Measurements from ENCODE around the gene MREG.

DNA sequence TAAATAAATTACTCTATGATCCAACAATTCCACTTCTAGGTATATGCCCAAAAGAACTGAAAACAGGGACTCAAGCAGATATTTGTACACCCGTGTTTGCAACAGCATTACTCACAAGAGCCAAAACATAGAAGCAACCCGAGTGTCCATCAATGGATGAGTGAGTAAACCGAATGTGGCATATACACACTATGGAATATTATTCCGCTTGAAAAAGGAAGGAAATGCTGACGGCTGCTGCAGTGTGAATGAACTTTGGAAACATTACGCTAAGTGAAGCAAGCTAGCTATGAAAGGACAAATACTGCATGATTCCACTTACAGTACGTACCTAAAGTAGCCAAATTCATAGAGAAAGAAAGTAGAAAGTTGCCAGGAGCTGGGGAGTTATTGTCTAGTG, 32.2 kb downstream of the MREG start:
- TF ChIP-seq CTCF (IDR thresholded peaks at IDR 0.05) = no peak
- TF ChIP-seq EZH2phosphoT487 (IDR thresholded peaks at IDR 0.05) = no peak
- TF ChIP-seq EZH2 (IDR thresholded peaks at IDR 0.05) = no peak

All from neural progenitor cell (in vitro differentiated cells).